Measurements from ENCODE around the gene USP31.

Gene USP31

DNA sequence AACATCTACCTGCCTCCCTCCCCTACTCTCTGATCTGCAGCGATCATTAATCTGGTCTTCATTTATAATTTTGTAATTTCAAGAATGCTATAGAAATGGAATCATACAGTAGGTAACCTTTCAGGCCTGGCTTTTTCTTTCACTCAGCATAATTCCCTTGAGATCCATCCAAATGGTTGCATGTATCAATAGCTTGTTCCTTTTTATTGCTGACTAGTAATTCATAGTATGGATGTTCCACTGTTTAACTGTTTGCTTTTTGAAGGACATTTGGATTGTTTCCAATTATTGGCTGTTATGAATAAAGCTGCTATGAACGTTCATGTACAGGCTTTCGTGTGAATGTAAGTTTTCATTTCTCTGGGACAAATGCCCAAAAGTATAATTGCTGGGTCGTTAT lies 125.2 kb downstream of the USP31 start:
- no peak for ATAC-seq

DNA sequence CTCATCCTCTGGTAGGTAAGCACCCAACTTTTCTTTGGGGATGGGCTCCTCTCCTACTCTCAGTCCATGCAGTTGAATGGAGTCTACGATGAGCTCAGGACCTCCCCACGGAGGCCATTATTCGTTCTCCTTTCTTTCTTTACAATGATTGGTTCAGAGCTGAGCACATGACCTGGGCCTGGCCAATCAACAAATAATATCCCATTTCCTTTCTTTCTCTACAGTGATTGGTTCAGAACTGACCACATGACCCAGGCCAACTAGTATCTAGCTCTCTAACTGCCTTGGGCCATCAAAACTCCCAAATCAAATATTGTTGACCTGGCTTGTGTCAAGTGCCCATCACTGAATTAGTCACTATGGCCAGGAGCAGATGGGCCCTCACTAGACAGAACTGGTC lies 129.2 kb downstream of the USP31 start:
- no peak for ATAC-seq
- TF ChIP-seq, protein P1, sequence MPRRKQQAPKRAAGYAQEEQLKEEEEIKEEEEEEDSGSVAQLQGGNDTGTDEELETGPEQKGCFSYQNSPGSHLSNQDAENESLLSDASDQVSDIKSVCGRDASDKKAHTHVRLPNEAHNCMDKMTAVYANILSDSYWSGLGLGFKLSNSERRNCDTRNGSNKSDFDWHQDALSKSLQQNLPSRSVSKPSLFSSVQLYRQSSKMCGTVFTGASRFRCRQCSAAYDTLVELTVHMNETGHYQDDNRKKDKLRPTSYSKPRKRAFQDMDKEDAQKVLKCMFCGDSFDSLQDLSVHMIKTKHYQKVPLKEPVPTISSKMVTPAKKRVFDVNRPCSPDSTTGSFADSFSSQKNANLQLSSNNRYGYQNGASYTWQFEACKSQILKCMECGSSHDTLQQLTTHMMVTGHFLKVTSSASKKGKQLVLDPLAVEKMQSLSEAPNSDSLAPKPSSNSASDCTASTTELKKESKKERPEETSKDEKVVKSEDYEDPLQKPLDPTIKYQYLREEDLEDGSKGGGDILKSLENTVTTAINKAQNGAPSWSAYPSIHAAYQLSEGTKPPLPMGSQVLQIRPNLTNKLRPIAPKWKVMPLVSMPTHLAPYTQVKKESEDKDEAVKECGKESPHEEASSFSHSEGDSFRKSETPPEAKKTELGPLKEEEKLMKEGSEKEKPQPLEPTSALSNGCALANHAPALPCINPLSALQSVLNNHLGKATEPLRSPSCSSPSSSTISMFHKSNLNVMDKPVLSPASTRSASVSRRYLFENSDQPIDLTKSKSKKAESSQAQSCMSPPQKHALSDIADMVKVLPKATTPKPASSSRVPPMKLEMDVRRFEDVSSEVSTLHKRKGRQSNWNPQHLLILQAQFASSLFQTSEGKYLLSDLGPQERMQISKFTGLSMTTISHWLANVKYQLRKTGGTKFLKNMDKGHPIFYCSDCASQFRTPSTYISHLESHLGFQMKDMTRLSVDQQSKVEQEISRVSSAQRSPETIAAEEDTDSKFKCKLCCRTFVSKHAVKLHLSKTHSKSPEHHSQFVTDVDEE (CRISPR knock-in tag; IDR thresholded peaks at IDR 0.05), result no peak
- TF ChIP-seq CSDC2 (CRISPR knock-in tag; IDR thresholded peaks at IDR 0.05), result no peak
- TF ChIP-seq, protein P2, sequence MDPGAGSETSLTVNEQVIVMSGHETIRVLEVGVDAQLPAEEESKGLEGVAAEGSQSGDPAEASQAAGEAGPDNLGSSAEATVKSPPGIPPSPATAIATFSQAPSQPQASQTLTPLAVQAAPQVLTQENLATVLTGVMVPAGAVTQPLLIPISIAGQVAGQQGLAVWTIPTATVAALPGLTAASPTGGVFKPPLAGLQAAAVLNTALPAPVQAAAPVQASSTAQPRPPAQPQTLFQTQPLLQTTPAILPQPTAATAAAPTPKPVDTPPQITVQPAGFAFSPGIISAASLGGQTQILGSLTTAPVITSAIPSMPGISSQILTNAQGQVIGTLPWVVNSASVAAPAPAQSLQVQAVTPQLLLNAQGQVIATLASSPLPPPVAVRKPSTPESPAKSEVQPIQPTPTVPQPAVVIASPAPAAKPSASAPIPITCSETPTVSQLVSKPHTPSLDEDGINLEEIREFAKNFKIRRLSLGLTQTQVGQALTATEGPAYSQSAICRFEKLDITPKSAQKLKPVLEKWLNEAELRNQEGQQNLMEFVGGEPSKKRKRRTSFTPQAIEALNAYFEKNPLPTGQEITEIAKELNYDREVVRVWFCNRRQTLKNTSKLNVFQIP (CRISPR knock-in tag; IDR thresholded peaks at IDR 0.05; ENCODE audit: borderline replicate concordance, low read depth), result no peak
- TF ChIP-seq ZFP3 (CRISPR knock-in tag; IDR thresholded peaks at IDR 0.05), result no peak
- TF ChIP-seq BACH2 (CRISPR knock-in tag; IDR thresholded peaks at IDR 0.05; ENCODE audit: borderline replicate concordance), result no peak
- no peak for TF ChIP-seq GLIS3 (CRISPR knock-in tag; IDR thresholded peaks at IDR 0.05)
- TF ChIP-seq TCF4 (CRISPR knock-in tag; IDR thresholded peaks at IDR 0.05; ENCODE audit: borderline replicate concordance), result no peak
- TF ChIP-seq, protein P3, sequence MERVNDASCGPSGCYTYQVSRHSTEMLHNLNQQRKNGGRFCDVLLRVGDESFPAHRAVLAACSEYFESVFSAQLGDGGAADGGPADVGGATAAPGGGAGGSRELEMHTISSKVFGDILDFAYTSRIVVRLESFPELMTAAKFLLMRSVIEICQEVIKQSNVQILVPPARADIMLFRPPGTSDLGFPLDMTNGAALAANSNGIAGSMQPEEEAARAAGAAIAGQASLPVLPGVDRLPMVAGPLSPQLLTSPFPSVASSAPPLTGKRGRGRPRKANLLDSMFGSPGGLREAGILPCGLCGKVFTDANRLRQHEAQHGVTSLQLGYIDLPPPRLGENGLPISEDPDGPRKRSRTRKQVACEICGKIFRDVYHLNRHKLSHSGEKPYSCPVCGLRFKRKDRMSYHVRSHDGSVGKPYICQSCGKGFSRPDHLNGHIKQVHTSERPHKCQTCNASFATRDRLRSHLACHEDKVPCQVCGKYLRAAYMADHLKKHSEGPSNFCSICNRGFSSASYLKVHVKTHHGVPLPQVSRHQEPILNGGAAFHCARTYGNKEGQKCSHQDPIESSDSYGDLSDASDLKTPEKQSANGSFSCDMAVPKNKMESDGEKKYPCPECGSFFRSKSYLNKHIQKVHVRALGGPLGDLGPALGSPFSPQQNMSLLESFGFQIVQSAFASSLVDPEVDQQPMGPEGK (CRISPR knock-in tag; IDR thresholded peaks at IDR 0.05; ENCODE audit: borderline replicate concordance), result no peak
- TF ChIP-seq OSR1 (CRISPR knock-in tag; IDR thresholded peaks at IDR 0.05), result no peak
- no peak for TF ChIP-seq ZFP30 (CRISPR knock-in tag; IDR thresholded peaks at IDR 0.05)
- no peak for TF ChIP-seq RARB (CRISPR knock-in tag; IDR thresholded peaks at IDR 0.05)
- TF ChIP-seq PPARA (CRISPR knock-in tag; IDR thresholded peaks at IDR 0.05; ENCODE audit: borderline replicate concordance), result no peak
- TF ChIP-seq, protein P4, sequence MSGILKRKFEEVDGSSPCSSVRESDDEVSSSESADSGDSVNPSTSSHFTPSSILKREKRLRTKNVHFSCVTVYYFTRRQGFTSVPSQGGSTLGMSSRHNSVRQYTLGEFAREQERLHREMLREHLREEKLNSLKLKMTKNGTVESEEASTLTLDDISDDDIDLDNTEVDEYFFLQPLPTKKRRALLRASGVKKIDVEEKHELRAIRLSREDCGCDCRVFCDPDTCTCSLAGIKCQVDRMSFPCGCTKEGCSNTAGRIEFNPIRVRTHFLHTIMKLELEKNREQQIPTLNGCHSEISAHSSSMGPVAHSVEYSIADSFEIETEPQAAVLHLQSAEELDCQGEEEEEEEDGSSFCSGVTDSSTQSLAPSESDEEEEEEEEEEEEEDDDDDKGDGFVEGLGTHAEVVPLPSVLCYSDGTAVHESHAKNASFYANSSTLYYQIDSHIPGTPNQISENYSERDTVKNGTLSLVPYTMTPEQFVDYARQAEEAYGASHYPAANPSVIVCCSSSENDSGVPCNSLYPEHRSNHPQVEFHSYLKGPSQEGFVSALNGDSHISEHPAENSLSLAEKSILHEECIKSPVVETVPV (CRISPR knock-in tag; IDR thresholded peaks at IDR 0.05), result no peak
- TF ChIP-seq ESRRG (CRISPR knock-in tag; IDR thresholded peaks at IDR 0.05), result no peak
- TF ChIP-seq, protein P5, sequence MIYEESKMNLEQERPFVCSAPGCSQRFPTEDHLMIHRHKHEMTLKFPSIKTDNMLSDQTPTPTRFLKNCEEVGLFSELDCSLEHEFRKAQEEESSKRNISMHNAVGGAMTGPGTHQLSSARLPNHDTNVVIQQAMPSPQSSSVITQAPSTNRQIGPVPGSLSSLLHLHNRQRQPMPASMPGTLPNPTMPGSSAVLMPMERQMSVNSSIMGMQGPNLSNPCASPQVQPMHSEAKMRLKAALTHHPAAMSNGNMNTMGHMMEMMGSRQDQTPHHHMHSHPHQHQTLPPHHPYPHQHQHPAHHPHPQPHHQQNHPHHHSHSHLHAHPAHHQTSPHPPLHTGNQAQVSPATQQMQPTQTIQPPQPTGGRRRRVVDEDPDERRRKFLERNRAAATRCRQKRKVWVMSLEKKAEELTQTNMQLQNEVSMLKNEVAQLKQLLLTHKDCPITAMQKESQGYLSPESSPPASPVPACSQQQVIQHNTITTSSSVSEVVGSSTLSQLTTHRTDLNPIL (CRISPR knock-in tag; IDR thresholded peaks at IDR 0.05; ENCODE audit: low read depth), result no peak
- TF ChIP-seq TOX (CRISPR knock-in tag; IDR thresholded peaks at IDR 0.05; ENCODE audit: borderline replicate concordance), result no peak

More for the DNA sequence above, 125.2 kb downstream of the USP31 start:
- TF ChIP-seq ZNF8 (CRISPR knock-in tag; IDR thresholded peaks at IDR 0.05) (no peak), ARNTL (CRISPR knock-in tag; IDR thresholded peaks at IDR 0.05; ENCODE audit: borderline replicate concordance, low read depth) (no peak), ZFP3 (CRISPR knock-in tag; IDR thresholded peaks at IDR 0.05) (no peak), ZNF70 (CRISPR knock-in tag; IDR thresholded peaks at IDR 0.05) (no peak), CSDC2 (CRISPR knock-in tag; IDR thresholded peaks at IDR 0.05) (no peak), RARB (CRISPR knock-in tag; IDR thresholded peaks at IDR 0.05) (no peak)
- TF ChIP-seq, protein P1 (CRISPR knock-in tag; IDR thresholded peaks at IDR 0.05), result no peak
- TF ChIP-seq, protein P5 (CRISPR knock-in tag; IDR thresholded peaks at IDR 0.05; ENCODE audit: low read depth), result no peak

Data from SK-N-SH treated with all-trans-retinoic acid at 6 μM for 48 hours (cell line).